GM13976 (cell line): ENCODE results near the gene SERPINB12.

ENCODE experiments used
- DNase-seq: peaks from one replicate; pipeline ENCODE4 v3.0.0; 2012; ENCODE audit warnings: low spot score
- CTCF ChIP-seq: IDR thresholded peaks from 2 replicates; pipeline ENCODE4 v1.5.1; 2012; ENCODE audit warnings: borderline replicate concordance, mild to moderate bottlenecking; ENCODE audit not compliant: insufficient read depth; ENCODE audit errors: extremely low read depth, missing control alignments, control extremely low read depth
- in situ Hi-C: fragments of 300-500 bp; cut with MboI; formaldehyde crosslinking; loops from one replicate; pipeline ENCODE4 v1.12.0; 2022; ENCODE audit warnings: low sequenced_read_pairs, mixed read lengths, inconsistent platforms; ENCODE audit not compliant: unreplicated experiment

Gene SERPINB12

GRCh38 chr18:63562284-63562683, 20.1 kb downstream of the SERPINB12 start:
- TF ChIP-seq CTCF, result no peak
- DNase-seq, result peak; percentile 24
- in situ Hi-C loops, result no loop called here

GRCh38 chr18:63564021-63564420, 21.9 kb downstream of the SERPINB12 start:
- DNase-seq, result no peak
- in situ Hi-C loops, result no loop called here

GRCh38 chr18:63564561-63564960, 22.4 kb downstream of the SERPINB12 start:
- in situ Hi-C loops, result no loop called here
- DNase-seq, result no peak
- no peak for TF ChIP-seq CTCF

More at GRCh38 chr18:63564021-63564420, 21.9 kb downstream of the SERPINB12 start:
- TF ChIP-seq CTCF, result no peak

GRCh38 chr18:63567276-63567675, 25.1 kb downstream of the SERPINB12 start:
- in situ Hi-C loops, result no loop called here
- no peak for TF ChIP-seq CTCF
- no peak for DNase-seq

GRCh38 chr18:63567825-63568224, 25.7 kb downstream of the SERPINB12 start:
- TF ChIP-seq CTCF, result no peak
- no peak for DNase-seq
- in situ Hi-C loops, result no loop called here

GRCh38 chr18:63570721-63571120, 28.6 kb downstream of the SERPINB12 start:
- no peak for DNase-seq
- in situ Hi-C loops, result loop anchor here (10.0 kb wide), 1 partner anchor 46 kb away; no protein-coding TSS in a partner anchor
- TF ChIP-seq CTCF, result no peak

GRCh38 chr18:63575681-63576080, 33.5 kb downstream of the SERPINB12 start:
- in situ Hi-C loops, result loop anchor here (10.0 kb wide), 1 partner anchor 51 kb away; no protein-coding TSS in a partner anchor
- no peak for DNase-seq

More at GRCh38 chr18:63575681-63576080, 33.5 kb downstream of the SERPINB12 start:
- no peak for TF ChIP-seq CTCF
